GM12878 (cell line): ENCODE measurements around the gene ASNSD1. TPM values are rescaled to one million over a fixed set of nuclear protein-coding genes. Genes with fewer than 3 reads are reported as not detected.

ENCODE experiments used
- ATAC-seq: fragments of 200-7000 bp; cut with Tn5 transposase; 3 replicates; pipeline ENCODE4 v1.9.1; 2020; ENCODE audit warnings: mild to moderate bottlenecking, moderate library complexity
- BruUV-seq: library from RNA; stranded (reverse); fragments of 400-500 nt; replicated peaks from 2 replicates; lab custom pipeline; 2021; lab: Mats Ljungman, UMichigan
- CTCF ChIA-PET: fragments of 300-600 bp; sonication (Branson Sonifier 250); formaldehyde crosslinking; extraction: SDS; loops from one replicate; lab custom pipeline; 2021; ENCODE audit warnings: inconsistent platforms; lab: Yijun Ruan, JAX
- POLR2A ChIA-PET: fragments of 350-600 bp; formaldehyde crosslinking; extraction: SDS; loops from one replicate; lab custom pipeline; 2021; ENCODE audit warnings: inconsistent platforms; lab: Charles Lee
- RAD21 ChIA-PET: fragments of 300-600 bp; sonication (Branson Sonifier 250); formaldehyde crosslinking; loops from one replicate; lab custom pipeline; 2023; ENCODE audit warnings: antibody characterized with exemption; ENCODE audit not compliant: unreplicated experiment; lab: Charles Lee
- SMC1A ChIA-PET: fragments of 300-600 bp; sonication (Branson Sonifier 250); formaldehyde crosslinking; loops from one replicate; lab custom pipeline; 2023; ENCODE audit not compliant: unreplicated experiment, uncharacterized antibody; lab: Charles Lee
- DNase-seq: peaks from one replicate; pipeline ENCODE4 v3.0.0-alpha.2; 2011; ENCODE audit warnings: low read depth, low spot score
- FAIRE-seq: peaks from 3 replicates; lab custom pipeline; 2011; peaks lifted over from hg19 to GRCh38; lab: Jason Lieb, UNC
- H2AFZ ChIP-seq: 2 replicates; pipeline ENCODE4 v1.6.0; 2011; ENCODE audit warnings: low read depth, low read length, control low read depth; ENCODE audit not compliant: control insufficient read depth
- H3K27ac ChIP-seq: 2 replicates; pipeline ENCODE4 v1.5.1; 2011; ENCODE audit warnings: control low read depth; ENCODE audit not compliant: control insufficient read depth, insufficient read depth
- H3K27me3 ChIP-seq, 2 experiments: replicated peaks in 1 of 2; 2 replicates each; pipeline versions ENCODE4 v1.6.0 to v1.6.1; 2011; ENCODE audit warnings: low read length in 1 of 2; ENCODE audit not compliant: control insufficient read depth in 2 of 2, insufficient read depth in 2 of 2
- H3K36me3 ChIP-seq, 2 experiments: 2 replicates each; pipeline ENCODE4 v1.5.1; 2011; ENCODE audit warnings: low read length in 1 of 2; ENCODE audit not compliant: control insufficient read depth in 2 of 2, insufficient read depth in 2 of 2
- H3K4me1 ChIP-seq: 2 replicates; pipeline ENCODE4 v1.6.1; 2011; ENCODE audit warnings: mild to moderate bottlenecking, low read length, moderate library complexity, mixed read lengths; ENCODE audit not compliant: control insufficient read depth, insufficient read depth
- H3K4me2 ChIP-seq: 2 replicates; pipeline ENCODE4 v1.6.0; 2011; ENCODE audit warnings: control low read depth; ENCODE audit not compliant: control insufficient read depth, insufficient read depth
- H3K4me3 ChIP-seq: fragments of 200-600 bp; sonication (generic); 2 replicates; pipeline ENCODE4 v1.5.1; 2016
- H3K79me2 ChIP-seq: 2 replicates; pipeline ENCODE4 v1.6.0; 2011; ENCODE audit warnings: low read length; ENCODE audit not compliant: control insufficient read depth, insufficient read depth
- H3K9ac ChIP-seq: 2 replicates; pipeline ENCODE4 v1.8.0; 2011; ENCODE audit warnings: low read length, control low read depth, mixed read lengths; ENCODE audit not compliant: control insufficient read depth, insufficient read depth
- H3K9me3 ChIP-seq: replicated peaks from 3 replicates; pipeline ENCODE4 v1.5.1; 2011; ENCODE audit warnings: mild to moderate bottlenecking, low read length; ENCODE audit not compliant: control insufficient read depth, insufficient read depth
- H4K20me1 ChIP-seq: 2 replicates; pipeline ENCODE4 v1.6.0; 2011; ENCODE audit not compliant: control insufficient read depth, insufficient read depth
- CREM ChIP-seq: IDR thresholded peaks from 2 replicates; pipeline ENCODE4 v1.6.1; 2014; ENCODE audit warnings: antibody characterized with exemption, low read depth
- NR2C1 ChIP-seq: fragments of 450-650 bp; IDR thresholded peaks from 2 replicates; pipeline ENCODE4 v1.6.1; 2017; ENCODE audit warnings: antibody characterized with exemption, mild to moderate bottlenecking, moderate library complexity
- NR2C2 ChIP-seq: IDR thresholded peaks from 2 replicates; pipeline ENCODE4 v1.6.1; 2011; ENCODE audit warnings: borderline replicate concordance, low read depth; ENCODE audit not compliant: control insufficient read depth, insufficient read length
- WGBS: methylation state at CpG from one replicate; pipeline ENCODE4 v1.1.6; 2016; ENCODE audit warnings: low lambda C conversion rate; ENCODE audit not compliant: insufficient replicate concordance, insufficient coverage; ENCODE audit errors: missing lambda C conversion rate; 5-methylcytosine and 5-hydroxymethylcytosine counted together
- in situ Hi-C: fragments of 300-500 bp; cut with MboI; formaldehyde crosslinking; loops from 9 replicates; pipeline ENCODE4 v1.14.3; 2018; ENCODE audit warnings: mixed read lengths
- intact Hi-C: fragments of 100-400 bp; cut with micrococcal nuclease; formaldehyde crosslinking; loops from one replicate; pipeline ENCODE4 v1.14.2; 2022; ENCODE audit not compliant: unreplicated experiment
- polyA plus RNA-seq, 11 experiments: library from polyadenylated mRNA; depleted of rRNA in 4 of 11; unstranded in 6 of 11; stranded (reverse) in 5 of 11; fragments of >200 nt; fragmentation: Nextera tagmentation in 4 of 11; fragmentation: Illumina TruSeq in 1 of 11; extraction: Ambion mirVana in 4 of 11; extraction: Trizol in 1 of 11; gene quantifications; 1 replicate in 1 of 11; 2 replicates in 10 of 11; pipeline versions ENCODE4 v1.2.1 to v1.2.3, GENCODE V29; 2011 to 2016; ENCODE audit warnings: inconsistent platforms in 2 of 11, missing spikeins in 2 of 11, low read depth in 1 of 11
- total RNA-seq, 4 experiments: library from RNA; depleted of rRNA in 3 of 4; stranded (reverse); fragments of >200 nt in 3 of 4; fragmentation: Illumina TruSeq in 1 of 4; extraction: Trizol in 1 of 4; gene quantifications; 2 replicates each; pipeline versions ENCODE4 v1.2.1 to v1.2.3, GENCODE V29; 2013 to 2021
- TF ChIP-seq, protein P1 (sequence below): fragments of 450-650 bp; formaldehyde crosslinking; IDR thresholded peaks from 2 replicates; pipeline ENCODE4 v1.4.0; 2022; ENCODE audit warnings: mild to moderate bottlenecking, moderate library complexity
- TF ChIP-seq, protein P2 (sequence below): IDR thresholded peaks from 2 replicates; pipeline ENCODE4 v1.6.1; 2012; ENCODE audit warnings: improper control_type of control experiment, low read depth, low read length; ENCODE audit not compliant: insufficient replicate concordance
- TF ChIP-seq, protein P3 (sequence below): fragments of 450-650 bp; IDR thresholded peaks from 2 replicates; pipeline ENCODE4 v1.6.1; 2017; ENCODE audit warnings: mild to moderate bottlenecking, low read depth, inconsistent platforms; ENCODE audit not compliant: poor library complexity, severe bottlenecking
- TF ChIP-seq, protein P4 (sequence below): fragments of 450-650 bp; IDR thresholded peaks from 2 replicates; pipeline ENCODE4 v1.6.1; 2016; ENCODE audit warnings: mild to moderate bottlenecking, moderate library complexity, borderline replicate concordance

ASNSD1 gene
- total and polyA plus RNA-seq, 10 of the 15 experiments (the other 5 are each of a cell fraction or from before 2014, with no cell fraction given), result 39.1 to 89.8 (median 72.1) TPM

DNA sequence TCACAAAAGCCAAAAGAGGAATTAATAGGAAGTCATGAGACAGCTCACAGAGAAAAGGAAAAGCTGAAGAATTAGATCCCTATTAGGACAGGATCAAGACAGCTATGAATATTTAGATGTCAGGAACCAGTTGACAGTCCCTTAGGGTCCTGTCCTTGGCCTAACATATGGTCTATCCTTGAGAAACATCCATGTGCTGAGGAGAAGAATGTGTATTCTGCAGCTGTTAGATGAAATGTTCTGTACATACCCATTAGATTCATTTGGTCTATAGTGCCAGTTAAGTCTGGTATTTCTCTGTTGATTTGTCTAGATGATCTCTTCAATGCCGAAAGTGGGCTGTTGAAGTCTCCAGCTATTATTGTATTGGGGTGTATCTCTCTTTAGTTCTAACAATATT lies 43.1 kb upstream of the ASNSD1 start:
- no peak for FAIRE-seq
- Histone ChIP-seq H3K79me2 (no peaks in the 10 kb centered on the region), H3K4me3 (no peak overlapping the region), H3K4me2 (no peak overlapping the region), H3K27me3 (no peaks in the 10 kb centered on the region; a peak in 1 of 4 replicates), H3K27ac (no peak overlapping the region), H3K36me3 (no peaks in the 10 kb centered on the region), H3K9ac (no peak overlapping the region), H2AFZ (no peak overlapping the region), H3K4me1 (no peaks in the 10 kb centered on the region), H3K9me3 (no peaks in the 10 kb centered on the region), H4K20me1 (no peaks in the 10 kb centered on the region)
- ATAC-seq, result no peak
- ChIA-PET CTCF (no interaction called here), RAD21 (no interaction called here), SMC1A (interaction anchor here (1.0 to 1.5 kb wide), 2 partner anchors 8 to 11 kb away, joined by 3 read pairs; no protein-coding TSS in a partner anchor), POLR2A (no interaction called here)
- no TSS peak for BruUV-seq
- 0% methylated on average over 1 of the region's 1 CpG for WGBS
- intact Hi-C loops, result no loop called here
- no peak for DNase-seq
- in situ Hi-C loops, result no loop called here
- TF ChIP-seq NR2C2 (no peak), NR2C1 (no peak), CREM (no peak)
- TF ChIP-seq, protein P1, sequence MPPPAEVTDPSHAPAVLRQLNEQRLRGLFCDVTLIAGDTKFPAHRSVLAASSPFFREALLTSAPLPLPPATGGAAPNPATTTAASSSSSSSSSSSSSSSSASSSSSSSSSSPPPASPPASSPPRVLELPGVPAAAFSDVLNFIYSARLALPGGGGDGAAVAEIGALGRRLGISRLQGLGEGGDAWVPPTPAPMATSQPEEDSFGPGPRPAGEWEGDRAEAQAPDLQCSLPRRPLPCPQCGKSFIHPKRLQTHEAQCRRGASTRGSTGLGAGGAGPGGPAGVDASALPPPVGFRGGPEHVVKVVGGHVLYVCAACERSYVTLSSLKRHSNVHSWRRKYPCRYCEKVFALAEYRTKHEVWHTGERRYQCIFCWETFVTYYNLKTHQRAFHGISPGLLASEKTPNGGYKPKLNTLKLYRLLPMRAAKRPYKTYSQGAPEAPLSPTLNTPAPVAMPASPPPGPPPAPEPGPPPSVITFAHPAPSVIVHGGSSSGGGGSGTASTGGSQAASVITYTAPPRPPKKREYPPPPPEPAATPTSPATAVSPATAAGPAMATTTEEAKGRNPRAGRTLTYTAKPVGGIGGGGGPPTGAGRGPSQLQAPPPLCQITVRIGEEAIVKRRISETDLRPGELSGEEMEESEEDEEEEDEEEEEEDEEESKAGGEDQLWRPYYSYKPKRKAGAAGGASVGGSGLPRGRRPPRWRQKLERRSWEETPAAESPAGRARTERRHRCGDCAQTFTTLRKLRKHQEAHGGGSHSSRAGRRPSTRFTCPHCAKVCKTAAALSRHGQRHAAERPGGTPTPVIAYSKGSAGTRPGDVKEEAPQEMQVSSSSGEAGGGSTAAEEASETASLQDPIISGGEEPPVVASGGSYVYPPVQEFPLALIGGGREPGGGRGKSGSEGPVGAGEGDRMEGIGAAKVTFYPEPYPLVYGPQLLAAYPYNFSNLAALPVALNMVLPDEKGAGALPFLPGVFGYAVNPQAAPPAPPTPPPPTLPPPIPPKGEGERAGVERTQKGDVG, result no peak
- TF ChIP-seq, protein P2, sequence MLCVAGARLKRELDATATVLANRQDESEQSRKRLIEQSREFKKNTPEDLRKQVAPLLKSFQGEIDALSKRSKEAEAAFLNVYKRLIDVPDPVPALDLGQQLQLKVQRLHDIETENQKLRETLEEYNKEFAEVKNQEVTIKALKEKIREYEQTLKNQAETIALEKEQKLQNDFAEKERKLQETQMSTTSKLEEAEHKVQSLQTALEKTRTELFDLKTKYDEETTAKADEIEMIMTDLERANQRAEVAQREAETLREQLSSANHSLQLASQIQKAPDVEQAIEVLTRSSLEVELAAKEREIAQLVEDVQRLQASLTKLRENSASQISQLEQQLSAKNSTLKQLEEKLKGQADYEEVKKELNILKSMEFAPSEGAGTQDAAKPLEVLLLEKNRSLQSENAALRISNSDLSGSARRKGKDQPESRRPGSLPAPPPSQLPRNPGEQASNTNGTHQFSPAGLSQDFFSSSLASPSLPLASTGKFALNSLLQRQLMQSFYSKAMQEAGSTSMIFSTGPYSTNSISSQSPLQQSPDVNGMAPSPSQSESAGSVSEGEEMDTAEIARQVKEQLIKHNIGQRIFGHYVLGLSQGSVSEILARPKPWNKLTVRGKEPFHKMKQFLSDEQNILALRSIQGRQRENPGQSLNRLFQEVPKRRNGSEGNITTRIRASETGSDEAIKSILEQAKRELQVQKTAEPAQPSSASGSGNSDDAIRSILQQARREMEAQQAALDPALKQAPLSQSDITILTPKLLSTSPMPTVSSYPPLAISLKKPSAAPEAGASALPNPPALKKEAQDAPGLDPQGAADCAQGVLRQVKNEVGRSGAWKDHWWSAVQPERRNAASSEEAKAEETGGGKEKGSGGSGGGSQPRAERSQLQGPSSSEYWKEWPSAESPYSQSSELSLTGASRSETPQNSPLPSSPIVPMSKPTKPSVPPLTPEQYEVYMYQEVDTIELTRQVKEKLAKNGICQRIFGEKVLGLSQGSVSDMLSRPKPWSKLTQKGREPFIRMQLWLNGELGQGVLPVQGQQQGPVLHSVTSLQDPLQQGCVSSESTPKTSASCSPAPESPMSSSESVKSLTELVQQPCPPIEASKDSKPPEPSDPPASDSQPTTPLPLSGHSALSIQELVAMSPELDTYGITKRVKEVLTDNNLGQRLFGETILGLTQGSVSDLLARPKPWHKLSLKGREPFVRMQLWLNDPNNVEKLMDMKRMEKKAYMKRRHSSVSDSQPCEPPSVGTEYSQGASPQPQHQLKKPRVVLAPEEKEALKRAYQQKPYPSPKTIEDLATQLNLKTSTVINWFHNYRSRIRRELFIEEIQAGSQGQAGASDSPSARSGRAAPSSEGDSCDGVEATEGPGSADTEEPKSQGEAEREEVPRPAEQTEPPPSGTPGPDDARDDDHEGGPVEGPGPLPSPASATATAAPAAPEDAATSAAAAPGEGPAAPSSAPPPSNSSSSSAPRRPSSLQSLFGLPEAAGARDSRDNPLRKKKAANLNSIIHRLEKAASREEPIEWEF, result no peak
- TF ChIP-seq, protein P3, sequence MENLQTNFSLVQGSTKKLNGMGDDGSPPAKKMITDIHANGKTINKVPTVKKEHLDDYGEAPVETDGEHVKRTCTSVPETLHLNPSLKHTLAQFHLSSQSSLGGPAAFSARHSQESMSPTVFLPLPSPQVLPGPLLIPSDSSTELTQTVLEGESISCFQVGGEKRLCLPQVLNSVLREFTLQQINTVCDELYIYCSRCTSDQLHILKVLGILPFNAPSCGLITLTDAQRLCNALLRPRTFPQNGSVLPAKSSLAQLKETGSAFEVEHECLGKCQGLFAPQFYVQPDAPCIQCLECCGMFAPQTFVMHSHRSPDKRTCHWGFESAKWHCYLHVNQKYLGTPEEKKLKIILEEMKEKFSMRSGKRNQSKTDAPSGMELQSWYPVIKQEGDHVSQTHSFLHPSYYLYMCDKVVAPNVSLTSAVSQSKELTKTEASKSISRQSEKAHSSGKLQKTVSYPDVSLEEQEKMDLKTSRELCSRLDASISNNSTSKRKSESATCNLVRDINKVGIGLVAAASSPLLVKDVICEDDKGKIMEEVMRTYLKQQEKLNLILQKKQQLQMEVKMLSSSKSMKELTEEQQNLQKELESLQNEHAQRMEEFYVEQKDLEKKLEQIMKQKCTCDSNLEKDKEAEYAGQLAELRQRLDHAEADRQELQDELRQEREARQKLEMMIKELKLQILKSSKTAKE, result no peak
- TF ChIP-seq, protein P4, sequence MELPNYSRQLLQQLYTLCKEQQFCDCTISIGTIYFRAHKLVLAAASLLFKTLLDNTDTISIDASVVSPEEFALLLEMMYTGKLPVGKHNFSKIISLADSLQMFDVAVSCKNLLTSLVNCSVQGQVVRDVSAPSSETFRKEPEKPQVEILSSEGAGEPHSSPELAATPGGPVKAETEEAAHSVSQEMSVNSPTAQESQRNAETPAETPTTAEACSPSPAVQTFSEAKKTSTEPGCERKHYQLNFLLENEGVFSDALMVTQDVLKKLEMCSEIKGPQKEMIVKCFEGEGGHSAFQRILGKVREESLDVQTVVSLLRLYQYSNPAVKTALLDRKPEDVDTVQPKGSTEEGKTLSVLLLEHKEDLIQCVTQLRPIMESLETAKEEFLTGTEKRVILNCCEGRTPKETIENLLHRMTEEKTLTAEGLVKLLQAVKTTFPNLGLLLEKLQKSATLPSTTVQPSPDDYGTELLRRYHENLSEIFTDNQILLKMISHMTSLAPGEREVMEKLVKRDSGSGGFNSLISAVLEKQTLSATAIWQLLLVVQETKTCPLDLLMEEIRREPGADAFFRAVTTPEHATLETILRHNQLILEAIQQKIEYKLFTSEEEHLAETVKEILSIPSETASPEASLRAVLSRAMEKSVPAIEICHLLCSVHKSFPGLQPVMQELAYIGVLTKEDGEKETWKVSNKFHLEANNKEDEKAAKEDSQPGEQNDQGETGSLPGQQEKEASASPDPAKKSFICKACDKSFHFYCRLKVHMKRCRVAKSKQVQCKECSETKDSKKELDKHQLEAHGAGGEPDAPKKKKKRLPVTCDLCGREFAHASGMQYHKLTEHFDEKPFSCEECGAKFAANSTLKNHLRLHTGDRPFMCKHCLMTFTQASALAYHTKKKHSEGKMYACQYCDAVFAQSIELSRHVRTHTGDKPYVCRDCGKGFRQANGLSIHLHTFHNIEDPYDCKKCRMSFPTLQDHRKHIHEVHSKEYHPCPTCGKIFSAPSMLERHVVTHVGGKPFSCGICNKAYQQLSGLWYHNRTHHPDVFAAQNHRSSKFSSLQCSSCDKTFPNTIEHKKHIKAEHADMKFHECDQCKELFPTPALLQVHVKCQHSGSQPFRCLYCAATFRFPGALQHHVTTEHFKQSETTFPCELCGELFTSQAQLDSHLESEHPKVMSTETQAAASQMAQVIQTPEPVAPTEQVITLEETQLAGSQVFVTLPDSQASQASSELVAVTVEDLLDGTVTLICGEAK, result no peak
